Breast epithelium (tissue), 4 donors: ENCODE data around the gene TMEM108. TPM values are rescaled to one million over a fixed set of nuclear protein-coding genes. Genes with fewer than 3 reads are reported as not detected.

Experiments
- DNase-seq, 2 donors: peaks; one replicate each; pipeline ENCODE4 v3.0.0-alpha.2; 2019; ENCODE audit warnings: low spot score in 2 of 2
- H3K27ac ChIP-seq, 2 donors: fragments of 200-600 bp; sonication (generic) in 1 of 2; one replicate each; pipeline ENCODE4 v1.5.1; 2016 to 2019; ENCODE audit warnings: mild to moderate bottlenecking in 1 of 2
- H3K27me3 ChIP-seq, 2 donors: fragments of 200-600 bp; sonication (generic) in 1 of 2; one replicate each; pipeline versions ENCODE4 v1.5.1 to v1.6.0; 2017 to 2019; ENCODE audit warnings: control low read depth in 1 of 2, mild to moderate bottlenecking in 1 of 2
- H3K36me3 ChIP-seq: fragments of 200-600 bp; one replicate; pipeline ENCODE4 v1.5.1; 2019
- H3K4me1 ChIP-seq, 2 donors: fragments of 200-600 bp; sonication (generic); one replicate each; pipeline ENCODE4 v1.5.1; 2016 to 2019; ENCODE audit warnings: control low read depth in 1 of 2
- H3K4me3 ChIP-seq, 3 donors: fragments of 200-600 bp; sonication (generic); 1 replicate in 2 of 3; 2 replicates in 1 of 3; pipeline ENCODE4 v1.5.1; 2016 to 2019; ENCODE audit warnings: mild to moderate bottlenecking in 3 of 3, moderate library complexity in 2 of 3
- H3K9me3 ChIP-seq, 2 donors: fragments of 200-600 bp; sonication (generic) in 1 of 2; one replicate each; pipeline ENCODE4 v1.5.1; 2016 to 2019; ENCODE audit warnings: control low read depth in 1 of 2
- POLR2A ChIP-seq: fragments of 450-650 bp; IDR thresholded peaks from one replicate; pipeline ENCODE4 v1.6.1; 2016; ENCODE audit warnings: antibody characterized with exemption, mild to moderate bottlenecking, moderate library complexity
- POLR2AphosphoS5 ChIP-seq, 3 donors: sonication (generic); formaldehyde crosslinking; IDR thresholded peaks; one replicate each; pipeline ENCODE4 v1.6.1; 2017; ENCODE audit warnings: antibody characterized with exemption in 3 of 3
- intact Hi-C: fragments of 100-400 bp; cut with DNase I; formaldehyde crosslinking; loops from one replicate; pipeline ENCODE4 v1.15.1; 2023; ENCODE audit warnings: low total_unique reads
- total RNA-seq, 3 donors: library from RNA; depleted of rRNA; stranded (reverse); fragments of >200 nt; gene quantifications; one replicate each; pipeline ENCODE4 v1.1.0, GENCODE V29; 2016
- TF ChIP-seq, protein P1 (sequence below), 3 donors: fragments of 450-650 bp; IDR thresholded peaks; one replicate each; pipeline ENCODE4 v1.5.1; 2016 to 2017; ENCODE audit warnings: antibody characterized with exemption in 3 of 3, mild to moderate bottlenecking in 3 of 3, moderate library complexity in 3 of 3

TMEM108 gene
- total RNA-seq, 3 donors from 2014 or later = 0.44 to 0.98 (median 0.48) TPM

DNA sequence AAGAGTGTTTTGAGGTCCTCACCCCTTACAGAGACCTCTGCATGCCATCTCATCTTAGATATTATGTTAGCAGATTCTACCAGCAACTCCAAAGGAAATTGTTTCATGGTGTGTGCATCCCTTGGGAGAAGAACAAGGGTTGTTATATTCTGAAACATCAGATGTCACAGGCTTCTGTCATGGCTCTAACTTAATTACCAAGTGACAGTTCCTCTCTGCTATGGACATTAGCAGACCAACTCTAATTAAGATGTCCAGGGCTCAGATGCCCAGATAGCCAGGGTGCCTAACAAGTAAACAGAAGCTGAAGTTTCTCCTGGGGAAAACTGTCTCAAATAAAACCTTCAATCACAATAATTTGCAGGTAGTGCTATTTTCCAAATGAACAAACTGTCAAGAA, 208.6 kb downstream of the TMEM108 start:
- DNase-seq = no peak
- Histone ChIP-seq H3K4me3 (no peak overlapping the region), H3K27ac (no peak overlapping the region), H3K27me3 (no peaks in the 10 kb centered on the region), H3K36me3 (no peaks in the 10 kb centered on the region), H3K9me3 (no peaks in the 10 kb centered on the region), H3K4me1 (no peaks in the 10 kb centered on the region)
- no peak for TF ChIP-seq POLR2AphosphoS5 (IDR thresholded peaks at IDR 0.05)
- TF ChIP-seq, protein P1, sequence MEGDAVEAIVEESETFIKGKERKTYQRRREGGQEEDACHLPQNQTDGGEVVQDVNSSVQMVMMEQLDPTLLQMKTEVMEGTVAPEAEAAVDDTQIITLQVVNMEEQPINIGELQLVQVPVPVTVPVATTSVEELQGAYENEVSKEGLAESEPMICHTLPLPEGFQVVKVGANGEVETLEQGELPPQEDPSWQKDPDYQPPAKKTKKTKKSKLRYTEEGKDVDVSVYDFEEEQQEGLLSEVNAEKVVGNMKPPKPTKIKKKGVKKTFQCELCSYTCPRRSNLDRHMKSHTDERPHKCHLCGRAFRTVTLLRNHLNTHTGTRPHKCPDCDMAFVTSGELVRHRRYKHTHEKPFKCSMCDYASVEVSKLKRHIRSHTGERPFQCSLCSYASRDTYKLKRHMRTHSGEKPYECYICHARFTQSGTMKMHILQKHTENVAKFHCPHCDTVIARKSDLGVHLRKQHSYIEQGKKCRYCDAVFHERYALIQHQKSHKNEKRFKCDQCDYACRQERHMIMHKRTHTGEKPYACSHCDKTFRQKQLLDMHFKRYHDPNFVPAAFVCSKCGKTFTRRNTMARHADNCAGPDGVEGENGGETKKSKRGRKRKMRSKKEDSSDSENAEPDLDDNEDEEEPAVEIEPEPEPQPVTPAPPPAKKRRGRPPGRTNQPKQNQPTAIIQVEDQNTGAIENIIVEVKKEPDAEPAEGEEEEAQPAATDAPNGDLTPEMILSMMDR (IDR thresholded peaks at IDR 0.05) = no peak
- intact Hi-C loops = no loop called here

DNA sequence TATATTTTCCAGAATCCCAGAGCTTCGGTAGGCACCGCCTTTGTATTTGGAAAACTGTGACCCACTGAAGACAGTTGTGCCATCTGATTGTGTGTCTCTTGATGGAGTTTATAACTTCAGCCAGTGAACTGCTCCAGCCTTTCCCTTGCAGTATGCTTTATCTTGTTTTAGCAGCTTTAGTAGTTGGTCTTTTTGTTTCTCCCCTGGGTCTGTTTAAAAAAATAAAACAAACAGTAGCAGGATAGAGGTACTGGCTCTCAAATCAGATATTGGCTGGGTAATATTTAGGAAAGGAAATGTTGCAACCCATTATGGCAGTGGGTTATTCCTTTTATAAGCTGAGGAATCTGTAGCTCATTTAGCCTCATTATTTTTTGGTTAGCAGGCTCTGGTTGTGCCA, 210.2 kb downstream of the TMEM108 start:
- Histone ChIP-seq H3K36me3 (no peaks in the 10 kb centered on the region), H3K27me3 (no peaks in the 10 kb centered on the region), H3K4me3 (no peak overlapping the region), H3K9me3 (no peaks in the 10 kb centered on the region), H3K27ac (no peak overlapping the region), H3K4me1 (no peaks in the 10 kb centered on the region)
- intact Hi-C loops = no loop called here
- TF ChIP-seq POLR2AphosphoS5 (IDR thresholded peaks at IDR 0.05) (no peak), POLR2A (no peak)
- TF ChIP-seq, protein P1 (IDR thresholded peaks at IDR 0.05) = no peak
- DNase-seq = no peak

DNA sequence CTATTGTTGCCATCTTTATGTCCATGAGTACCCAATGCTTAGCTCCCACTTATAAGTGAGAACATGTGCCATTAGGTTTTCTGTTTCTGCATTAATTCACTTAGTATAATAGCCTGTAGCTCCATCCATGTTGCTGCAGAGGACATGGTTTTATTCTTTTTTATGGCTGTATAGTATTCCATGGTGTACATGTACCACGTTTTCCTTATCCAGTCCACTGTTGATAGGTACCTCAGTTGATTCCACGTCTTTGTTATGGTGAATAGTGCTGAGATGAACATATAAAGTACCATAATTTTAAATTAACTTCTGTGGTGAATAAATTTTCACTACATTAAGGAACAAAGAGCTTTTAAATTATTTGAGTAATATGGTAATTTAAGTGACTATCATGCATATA, 211.3 kb downstream of the TMEM108 start:
- no peak for TF ChIP-seq POLR2A
- TF ChIP-seq POLR2AphosphoS5 (IDR thresholded peaks at IDR 0.05) = no peak
- TF ChIP-seq, protein P1 (IDR thresholded peaks at IDR 0.05) = no peak
- DNase-seq = no peak
- H3K36me3 ChIP-seq = no peaks in the 10 kb centered on the region
- no peaks in the 10 kb centered on the region for H3K9me3 ChIP-seq
- H3K27ac ChIP-seq = no peak overlapping the region
- intact Hi-C loops = no loop called here
- H3K4me1 ChIP-seq = no peaks in the 10 kb centered on the region
- H3K27me3 ChIP-seq = no peaks in the 10 kb centered on the region
- H3K4me3 ChIP-seq = no peak overlapping the region

DNA sequence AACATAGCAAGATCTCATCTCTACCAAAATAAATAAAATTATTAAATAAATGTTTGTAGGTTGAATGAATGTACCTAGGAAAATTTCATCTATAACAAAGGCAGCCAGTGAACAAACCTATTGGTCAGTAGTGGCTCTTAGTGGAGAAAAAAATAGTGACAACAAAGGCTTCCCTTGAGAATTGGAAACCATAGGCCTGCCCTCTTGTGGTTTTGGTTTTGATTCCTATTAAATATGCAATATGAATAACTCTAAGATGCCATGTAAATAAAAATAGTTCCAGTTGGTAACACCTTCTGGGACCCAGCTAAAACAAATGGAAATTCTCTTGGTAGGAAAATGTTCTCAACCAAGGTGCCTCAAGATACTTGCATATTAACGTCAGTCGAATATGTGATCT, 216.0 kb downstream of the TMEM108 start:
- Histone ChIP-seq H3K9me3 (no peaks in the 10 kb centered on the region), H3K27me3 (no peaks in the 10 kb centered on the region), H3K36me3 (no peaks in the 10 kb centered on the region), H3K27ac (no peak overlapping the region), H3K4me1 (no peaks in the 10 kb centered on the region), H3K4me3 (no peak overlapping the region)
- intact Hi-C loops = no loop called here
- no peak for DNase-seq
- TF ChIP-seq, protein P1 (IDR thresholded peaks at IDR 0.05) = no peak
- no peak for TF ChIP-seq POLR2AphosphoS5 (IDR thresholded peaks at IDR 0.05)
- no peak for TF ChIP-seq POLR2A

DNA sequence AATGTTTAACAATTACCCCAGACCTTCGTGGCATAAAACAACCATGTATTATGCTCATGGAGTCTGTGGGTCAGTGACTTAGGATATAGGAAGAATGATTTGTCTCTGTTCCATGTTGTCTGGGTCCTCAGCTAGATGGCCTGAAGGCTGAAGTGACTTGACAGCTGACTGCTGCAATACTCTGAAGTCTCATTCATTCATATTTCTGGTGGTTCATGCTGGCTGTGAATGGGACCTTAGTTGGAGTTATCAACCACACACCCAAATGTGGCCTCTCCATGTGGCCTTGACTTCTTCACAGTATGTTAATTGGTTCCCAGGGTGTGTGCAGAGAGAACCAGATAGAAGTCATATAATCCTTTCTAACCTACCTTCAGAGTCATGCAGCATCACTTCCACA, 216.5 kb downstream of the TMEM108 start:
- intact Hi-C loops = no loop called here
- H3K4me3 ChIP-seq = no peak overlapping the region
- H3K27me3 ChIP-seq = no peaks in the 10 kb centered on the region
- no peaks in the 10 kb centered on the region for H3K4me1 ChIP-seq
- no peaks in the 10 kb centered on the region for H3K36me3 ChIP-seq
- no peak for DNase-seq
- TF ChIP-seq, protein P1 (IDR thresholded peaks at IDR 0.05) = no peak
- TF ChIP-seq POLR2AphosphoS5 (IDR thresholded peaks at IDR 0.05) (no peak), POLR2A (no peak)
- H3K9me3 ChIP-seq = no peaks in the 10 kb centered on the region
- H3K27ac ChIP-seq = no peak overlapping the region
